ENCODE results near the gene CDH2.

DNA sequence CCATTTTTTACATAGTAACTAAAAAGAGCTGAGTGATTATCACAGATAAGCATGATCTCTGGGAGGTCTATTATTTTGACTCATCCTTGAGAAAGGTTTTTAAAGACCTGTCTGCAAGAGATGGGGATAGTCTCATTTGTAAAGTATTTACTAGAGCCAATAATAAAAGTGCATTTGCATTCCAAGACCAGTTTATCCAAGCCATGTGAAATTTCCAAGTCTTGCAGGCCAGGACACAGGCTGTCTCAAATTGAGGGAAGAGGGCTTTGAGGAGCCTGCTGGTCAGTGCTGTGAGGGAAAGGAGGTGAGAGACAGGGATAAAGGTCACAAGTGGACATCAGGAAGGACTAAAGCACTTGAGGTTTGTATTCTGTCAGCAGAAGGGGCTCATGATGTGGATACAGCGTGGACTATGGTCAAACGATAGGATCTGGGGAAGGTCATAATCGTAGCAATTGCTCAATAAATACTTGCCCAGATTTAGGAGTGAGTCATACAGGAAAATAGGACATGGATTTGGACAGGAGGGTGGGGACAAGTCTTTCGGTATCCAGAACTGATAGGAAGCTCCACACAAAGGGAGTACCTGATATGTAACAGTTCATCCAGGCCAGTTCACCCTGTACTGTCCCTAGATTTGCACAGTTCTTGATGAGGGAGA lies 6.6 kb upstream of the CDH2 start:
- TF ChIP-seq, protein P1, sequence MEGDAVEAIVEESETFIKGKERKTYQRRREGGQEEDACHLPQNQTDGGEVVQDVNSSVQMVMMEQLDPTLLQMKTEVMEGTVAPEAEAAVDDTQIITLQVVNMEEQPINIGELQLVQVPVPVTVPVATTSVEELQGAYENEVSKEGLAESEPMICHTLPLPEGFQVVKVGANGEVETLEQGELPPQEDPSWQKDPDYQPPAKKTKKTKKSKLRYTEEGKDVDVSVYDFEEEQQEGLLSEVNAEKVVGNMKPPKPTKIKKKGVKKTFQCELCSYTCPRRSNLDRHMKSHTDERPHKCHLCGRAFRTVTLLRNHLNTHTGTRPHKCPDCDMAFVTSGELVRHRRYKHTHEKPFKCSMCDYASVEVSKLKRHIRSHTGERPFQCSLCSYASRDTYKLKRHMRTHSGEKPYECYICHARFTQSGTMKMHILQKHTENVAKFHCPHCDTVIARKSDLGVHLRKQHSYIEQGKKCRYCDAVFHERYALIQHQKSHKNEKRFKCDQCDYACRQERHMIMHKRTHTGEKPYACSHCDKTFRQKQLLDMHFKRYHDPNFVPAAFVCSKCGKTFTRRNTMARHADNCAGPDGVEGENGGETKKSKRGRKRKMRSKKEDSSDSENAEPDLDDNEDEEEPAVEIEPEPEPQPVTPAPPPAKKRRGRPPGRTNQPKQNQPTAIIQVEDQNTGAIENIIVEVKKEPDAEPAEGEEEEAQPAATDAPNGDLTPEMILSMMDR (IDR thresholded peaks at IDR 0.05): no peak
- no peak for TF ChIP-seq POLR2AphosphoS5 (IDR thresholded peaks at IDR 0.05; ENCODE audit: low read depth, low read length)
